ENCODE data around the gene GNS. TPM values are rescaled to one million over a fixed set of nuclear protein-coding genes. Genes with fewer than 3 reads are reported as not detected.

The GNS gene
- total and polyA plus RNA-seq, 2 of the 4 experiments (the other 2 are of a cell fraction): 60.4 to 80.7 TPM

GRCh38 chr12:64718649-64719048, 40.6 kb downstream of the GNS start:
- H4K5ac ChIP-seq (ENCODE audit: low read depth, low read length): no peak overlapping the region
- H3K9me3 ChIP-seq (ENCODE audit: control insufficient read depth, insufficient read depth, low read length): no peaks in the 10 kb centered on the region
- no peak overlapping the region for H3K56ac ChIP-seq (ENCODE audit: extremely low read depth, insufficient read depth, low read length)
- no peak overlapping the region for H2AK9ac ChIP-seq (replicated peaks; ENCODE audit: low read depth, low read length, poor library complexity)
- no peaks in the 10 kb centered on the region for H3K27me3 ChIP-seq (ENCODE audit: control insufficient read depth, insufficient read depth, low read length)
- in situ Hi-C loops (cut with MboI; ENCODE audit: low sequenced_read_pairs) (no loop called here), dilution Hi-C loops (cut with HindIII; ENCODE audit: low sequenced_read_pairs, unreplicated experiment) (no loop called here), intact Hi-C loops (cut with micrococcal nuclease) (no loop called here)
- no peaks in the 10 kb centered on the region for H3K79me1 ChIP-seq (ENCODE audit: low read depth in 1 of 2, low read length in 2 of 2)
- H4K91ac ChIP-seq (ENCODE audit: insufficient read depth, low read depth, low read length): no peak overlapping the region
- ChIA-PET CTCF (interaction anchor here (0.5 to 1.3 kb wide), 2 partner anchors 16 to 49 kb away, joined by 3 to 5 read pairs; no protein-coding TSS in a partner anchor), POLR2A (ENCODE audit: unreplicated experiment) (no interaction called here)
- no peak overlapping the region for H4K8ac ChIP-seq (ENCODE audit: low read depth in 2 of 2, low read length in 2 of 2)
- no peak overlapping the region for H3K9ac ChIP-seq (ENCODE audit: low read depth, low read length)
- peaks cover 41% of the 10 kb centered on the region for H3K36me3 ChIP-seq (ENCODE audit: control insufficient read depth, insufficient read depth, low read length)
- no peak overlapping the region for H2AK5ac ChIP-seq (ENCODE audit: low read depth, low read length)
- no peak overlapping the region for H2BK15ac ChIP-seq (ENCODE audit: low read depth, low read length)
- no peak overlapping the region for H3K4me2 ChIP-seq (ENCODE audit: low read depth, low read length)
- no peak overlapping the region for H2BK120ac ChIP-seq (ENCODE audit: low read depth, low read length)
- H3K9me1 ChIP-seq (ENCODE audit: insufficient read depth, low read length): peaks cover 7% of the 10 kb centered on the region; the same call in 1 of the 2 replicates
- TF ChIP-seq MAFK (IDR thresholded peaks at IDR 0.05; ENCODE audit: low read depth, low read length): peak; percentile 95
- no peak for TF ChIP-seq FOS (IDR thresholded peaks at IDR 0.05; ENCODE audit: low read depth, low read length)
- TF ChIP-seq, protein P1, sequence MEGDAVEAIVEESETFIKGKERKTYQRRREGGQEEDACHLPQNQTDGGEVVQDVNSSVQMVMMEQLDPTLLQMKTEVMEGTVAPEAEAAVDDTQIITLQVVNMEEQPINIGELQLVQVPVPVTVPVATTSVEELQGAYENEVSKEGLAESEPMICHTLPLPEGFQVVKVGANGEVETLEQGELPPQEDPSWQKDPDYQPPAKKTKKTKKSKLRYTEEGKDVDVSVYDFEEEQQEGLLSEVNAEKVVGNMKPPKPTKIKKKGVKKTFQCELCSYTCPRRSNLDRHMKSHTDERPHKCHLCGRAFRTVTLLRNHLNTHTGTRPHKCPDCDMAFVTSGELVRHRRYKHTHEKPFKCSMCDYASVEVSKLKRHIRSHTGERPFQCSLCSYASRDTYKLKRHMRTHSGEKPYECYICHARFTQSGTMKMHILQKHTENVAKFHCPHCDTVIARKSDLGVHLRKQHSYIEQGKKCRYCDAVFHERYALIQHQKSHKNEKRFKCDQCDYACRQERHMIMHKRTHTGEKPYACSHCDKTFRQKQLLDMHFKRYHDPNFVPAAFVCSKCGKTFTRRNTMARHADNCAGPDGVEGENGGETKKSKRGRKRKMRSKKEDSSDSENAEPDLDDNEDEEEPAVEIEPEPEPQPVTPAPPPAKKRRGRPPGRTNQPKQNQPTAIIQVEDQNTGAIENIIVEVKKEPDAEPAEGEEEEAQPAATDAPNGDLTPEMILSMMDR (conservative IDR thresholded peaks at IDR 0.05; ENCODE audit: low read depth, low read length): no peak
- TF ChIP-seq POLR2A (IDR thresholded peaks at IDR 0.05; ENCODE audit: low read depth, low read length): no peak
- no peak overlapping the region for H2BK5ac ChIP-seq (ENCODE audit: low read depth, low read length, poor library complexity, severe bottlenecking)
- no peak overlapping the region for H3K27ac ChIP-seq (ENCODE audit: insufficient read depth, low read length)
- BruUV-seq (replicated peaks): no TSS peak
- H2BK20ac ChIP-seq (ENCODE audit: low read depth, low read length): no peak overlapping the region
- WGBS, 2 experiments (ENCODE audit: extremely low coverage in 2 of 2, insufficient read length in 1 of 2): no CpG with 5 or more reads among the region's 1 CpG
- H3K14ac ChIP-seq (replicated peaks; ENCODE audit: low read depth, low read length): no peak overlapping the region
- H3K18ac ChIP-seq (ENCODE audit: low read depth, low read length): no peak overlapping the region
- no peak overlapping the region for H3K4me3 ChIP-seq (ENCODE audit: insufficient read depth, low read depth, low read length)
- H3K4me1 ChIP-seq (ENCODE audit: control insufficient read depth, insufficient read depth, low read length): no peaks in the 10 kb centered on the region
- ATAC-seq (ENCODE audit: low read depth) (no peak), DNase-seq (no peak)
- no peaks in the 10 kb centered on the region; the same call in 1 of the 2 replicates for H4K20me1 ChIP-seq (ENCODE audit: insufficient read depth, low read length)
- no peak overlapping the region for H3K4ac ChIP-seq (ENCODE audit: low read depth, low read length)
- H2AFZ ChIP-seq (replicated peaks; ENCODE audit: low read length, poor library complexity): no peak overlapping the region
- no peak overlapping the region for H3K23ac ChIP-seq (ENCODE audit: low read depth, low read length)

Measured in IMR-90 (cell line).